H1 (cell line): ENCODE results near the gene DHRS9. TPM values are rescaled to one million over a fixed set of nuclear protein-coding genes. Genes with fewer than 3 reads are reported as not detected.

Experiments used
- CHD1 ChIP-seq: IDR thresholded peaks from 2 replicates; pipeline ENCODE4 v1.6.1; 2012; ENCODE audit warnings: low read depth, low read length, improper control_type of control experiment
- NRF1 ChIP-seq: IDR thresholded peaks from 2 replicates; pipeline ENCODE4 v1.6.1; 2011; ENCODE audit warnings: mild to moderate bottlenecking, low read depth, low read length, improper control_type of control experiment
- PHF8 ChIP-seq: fragments of 200-600 bp; sonication (generic); conservative IDR thresholded peaks from 2 replicates; pipeline ENCODE4 v1.7.1; 2012; ENCODE audit warnings: low read depth, mild to moderate bottlenecking, inconsistent platforms, low read length, moderate library complexity
- RXRA ChIP-seq: IDR thresholded peaks from 2 replicates; pipeline ENCODE4 v1.6.1; 2011; ENCODE audit warnings: low read depth, mild to moderate bottlenecking, low read length, moderate library complexity; ENCODE audit not compliant: insufficient read depth
- TBP ChIP-seq: IDR thresholded peaks from 2 replicates; pipeline ENCODE4 v1.6.1; 2011; ENCODE audit warnings: low read depth, low read length, improper control_type of control experiment
- TEAD4 ChIP-seq: IDR thresholded peaks from 2 replicates; pipeline ENCODE4 v1.6.1; 2012; ENCODE audit warnings: low read depth, low read length, inconsistent platforms, mixed read lengths
- polyA plus RNA-seq, 7 experiments: library from polyadenylated mRNA; depleted of rRNA in 3 of 7; stranded (reverse) in 5 of 7; unstranded in 2 of 7; fragments of >200 nt in 5 of 7; fragments of 200-250 nt in 2 of 7; gene quantifications; 1 replicate in 5 of 7; 2 replicates in 1 of 7; 4 replicates in 1 of 7; pipeline versions ENCODE4 v1.2.1 to v1.2.3, GENCODE V29; 2011 to 2013; ENCODE audit warnings: missing spikeins in 2 of 7, mixed read lengths in 2 of 7
- total RNA-seq: library from RNA; stranded (reverse); fragmentation: NEBNext Ultra II Directional; extraction: Animal tissue kit (Norgen Biotek cat#: 25700); gene quantifications from 2 replicates; pipeline ENCODE4 v1.2.1, GENCODE V29; 2021
- TF ChIP-seq, protein P1 (sequence below): fragments of 300-600 bp; sonication (generic); IDR thresholded peaks from 2 replicates; pipeline ENCODE4 v1.7.1; 2012; ENCODE audit warnings: low read length, moderate library complexity, mild to moderate bottlenecking, inconsistent platforms; ENCODE audit not compliant: insufficient replicate concordance

DHRS9 gene
- total and polyA plus RNA-seq, 2 of the 8 experiments (the other 6 are each of a cell fraction or from before 2014, with no cell fraction given), result not detected

DNA sequence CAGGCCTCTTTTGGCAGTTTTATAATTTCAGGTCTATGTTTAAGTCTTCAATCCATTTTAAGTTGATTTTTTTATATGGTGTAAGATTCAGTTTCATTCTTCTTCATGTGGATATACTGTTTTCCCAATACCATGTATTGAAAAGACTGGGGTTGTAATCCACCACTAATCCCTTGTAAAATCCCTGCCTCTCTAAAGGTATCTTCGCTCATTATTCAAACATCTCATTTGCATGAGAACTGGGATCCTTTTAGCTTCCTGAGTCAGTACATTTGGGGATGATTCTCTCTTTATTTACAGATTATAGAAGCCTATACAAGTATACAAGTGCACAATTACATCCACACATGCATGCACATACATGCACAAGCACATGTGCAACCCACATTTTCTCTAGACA lies 25.3 kb downstream of the DHRS9 start (continued):
- TF ChIP-seq, protein P1, sequence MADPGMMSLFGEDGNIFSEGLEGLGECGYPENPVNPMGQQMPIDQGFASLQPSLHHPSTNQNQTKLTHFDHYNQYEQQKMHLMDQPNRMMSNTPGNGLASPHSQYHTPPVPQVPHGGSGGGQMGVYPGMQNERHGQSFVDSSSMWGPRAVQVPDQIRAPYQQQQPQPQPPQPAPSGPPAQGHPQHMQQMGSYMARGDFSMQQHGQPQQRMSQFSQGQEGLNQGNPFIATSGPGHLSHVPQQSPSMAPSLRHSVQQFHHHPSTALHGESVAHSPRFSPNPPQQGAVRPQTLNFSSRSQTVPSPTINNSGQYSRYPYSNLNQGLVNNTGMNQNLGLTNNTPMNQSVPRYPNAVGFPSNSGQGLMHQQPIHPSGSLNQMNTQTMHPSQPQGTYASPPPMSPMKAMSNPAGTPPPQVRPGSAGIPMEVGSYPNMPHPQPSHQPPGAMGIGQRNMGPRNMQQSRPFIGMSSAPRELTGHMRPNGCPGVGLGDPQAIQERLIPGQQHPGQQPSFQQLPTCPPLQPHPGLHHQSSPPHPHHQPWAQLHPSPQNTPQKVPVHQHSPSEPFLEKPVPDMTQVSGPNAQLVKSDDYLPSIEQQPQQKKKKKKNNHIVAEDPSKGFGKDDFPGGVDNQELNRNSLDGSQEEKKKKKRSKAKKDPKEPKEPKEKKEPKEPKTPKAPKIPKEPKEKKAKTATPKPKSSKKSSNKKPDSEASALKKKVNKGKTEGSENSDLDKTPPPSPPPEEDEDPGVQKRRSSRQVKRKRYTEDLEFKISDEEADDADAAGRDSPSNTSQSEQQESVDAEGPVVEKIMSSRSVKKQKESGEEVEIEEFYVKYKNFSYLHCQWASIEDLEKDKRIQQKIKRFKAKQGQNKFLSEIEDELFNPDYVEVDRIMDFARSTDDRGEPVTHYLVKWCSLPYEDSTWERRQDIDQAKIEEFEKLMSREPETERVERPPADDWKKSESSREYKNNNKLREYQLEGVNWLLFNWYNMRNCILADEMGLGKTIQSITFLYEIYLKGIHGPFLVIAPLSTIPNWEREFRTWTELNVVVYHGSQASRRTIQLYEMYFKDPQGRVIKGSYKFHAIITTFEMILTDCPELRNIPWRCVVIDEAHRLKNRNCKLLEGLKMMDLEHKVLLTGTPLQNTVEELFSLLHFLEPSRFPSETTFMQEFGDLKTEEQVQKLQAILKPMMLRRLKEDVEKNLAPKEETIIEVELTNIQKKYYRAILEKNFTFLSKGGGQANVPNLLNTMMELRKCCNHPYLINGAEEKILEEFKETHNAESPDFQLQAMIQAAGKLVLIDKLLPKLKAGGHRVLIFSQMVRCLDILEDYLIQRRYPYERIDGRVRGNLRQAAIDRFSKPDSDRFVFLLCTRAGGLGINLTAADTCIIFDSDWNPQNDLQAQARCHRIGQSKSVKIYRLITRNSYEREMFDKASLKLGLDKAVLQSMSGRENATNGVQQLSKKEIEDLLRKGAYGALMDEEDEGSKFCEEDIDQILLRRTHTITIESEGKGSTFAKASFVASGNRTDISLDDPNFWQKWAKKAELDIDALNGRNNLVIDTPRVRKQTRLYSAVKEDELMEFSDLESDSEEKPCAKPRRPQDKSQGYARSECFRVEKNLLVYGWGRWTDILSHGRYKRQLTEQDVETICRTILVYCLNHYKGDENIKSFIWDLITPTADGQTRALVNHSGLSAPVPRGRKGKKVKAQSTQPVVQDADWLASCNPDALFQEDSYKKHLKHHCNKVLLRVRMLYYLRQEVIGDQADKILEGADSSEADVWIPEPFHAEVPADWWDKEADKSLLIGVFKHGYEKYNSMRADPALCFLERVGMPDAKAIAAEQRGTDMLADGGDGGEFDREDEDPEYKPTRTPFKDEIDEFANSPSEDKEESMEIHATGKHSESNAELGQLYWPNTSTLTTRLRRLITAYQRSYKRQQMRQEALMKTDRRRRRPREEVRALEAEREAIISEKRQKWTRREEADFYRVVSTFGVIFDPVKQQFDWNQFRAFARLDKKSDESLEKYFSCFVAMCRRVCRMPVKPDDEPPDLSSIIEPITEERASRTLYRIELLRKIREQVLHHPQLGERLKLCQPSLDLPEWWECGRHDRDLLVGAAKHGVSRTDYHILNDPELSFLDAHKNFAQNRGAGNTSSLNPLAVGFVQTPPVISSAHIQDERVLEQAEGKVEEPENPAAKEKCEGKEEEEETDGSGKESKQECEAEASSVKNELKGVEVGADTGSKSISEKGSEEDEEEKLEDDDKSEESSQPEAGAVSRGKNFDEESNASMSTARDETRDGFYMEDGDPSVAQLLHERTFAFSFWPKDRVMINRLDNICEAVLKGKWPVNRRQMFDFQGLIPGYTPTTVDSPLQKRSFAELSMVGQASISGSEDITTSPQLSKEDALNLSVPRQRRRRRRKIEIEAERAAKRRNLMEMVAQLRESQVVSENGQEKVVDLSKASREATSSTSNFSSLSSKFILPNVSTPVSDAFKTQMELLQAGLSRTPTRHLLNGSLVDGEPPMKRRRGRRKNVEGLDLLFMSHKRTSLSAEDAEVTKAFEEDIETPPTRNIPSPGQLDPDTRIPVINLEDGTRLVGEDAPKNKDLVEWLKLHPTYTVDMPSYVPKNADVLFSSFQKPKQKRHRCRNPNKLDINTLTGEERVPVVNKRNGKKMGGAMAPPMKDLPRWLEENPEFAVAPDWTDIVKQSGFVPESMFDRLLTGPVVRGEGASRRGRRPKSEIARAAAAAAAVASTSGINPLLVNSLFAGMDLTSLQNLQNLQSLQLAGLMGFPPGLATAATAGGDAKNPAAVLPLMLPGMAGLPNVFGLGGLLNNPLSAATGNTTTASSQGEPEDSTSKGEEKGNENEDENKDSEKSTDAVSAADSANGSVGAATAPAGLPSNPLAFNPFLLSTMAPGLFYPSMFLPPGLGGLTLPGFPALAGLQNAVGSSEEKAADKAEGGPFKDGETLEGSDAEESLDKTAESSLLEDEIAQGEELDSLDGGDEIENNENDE, result no peak
- no peak for TF ChIP-seq NRF1
- no peak for TF ChIP-seq PHF8
- TF ChIP-seq TEAD4, result no peak
- no peak for TF ChIP-seq TBP
- TF ChIP-seq RXRA, result no peak
- TF ChIP-seq CHD1, result no peak
